Stomach (tissue), 4 donors: Measurements from ENCODE around the gene MTCH1.

Experiments used
- POLR2A ChIP-seq, 4 donors: fragments of 450-650 bp; IDR thresholded peaks; one replicate each; pipeline ENCODE4 v1.6.1; 2016; ENCODE audit warnings: antibody characterized with exemption in 4 of 4, control low read depth in 2 of 4, mild to moderate bottlenecking in 1 of 4, moderate library complexity in 1 of 4
- TF ChIP-seq, protein P1 (sequence below), 7 experiments: fragments of 450-650 bp in 4 of 7; fragments of 200-600 bp in 3 of 7; sonication (generic) in 3 of 7; IDR thresholded peaks; one replicate each; pipeline ENCODE4 v1.5.1; 2016 to 2019; ENCODE audit warnings: antibody characterized with exemption in 7 of 7, control low read depth in 2 of 7, mild to moderate bottlenecking in 1 of 7

GRCh38 chr6:37014667-37015066 lies 28.7 kb upstream of the MTCH1 start:
- TF ChIP-seq, protein P1, sequence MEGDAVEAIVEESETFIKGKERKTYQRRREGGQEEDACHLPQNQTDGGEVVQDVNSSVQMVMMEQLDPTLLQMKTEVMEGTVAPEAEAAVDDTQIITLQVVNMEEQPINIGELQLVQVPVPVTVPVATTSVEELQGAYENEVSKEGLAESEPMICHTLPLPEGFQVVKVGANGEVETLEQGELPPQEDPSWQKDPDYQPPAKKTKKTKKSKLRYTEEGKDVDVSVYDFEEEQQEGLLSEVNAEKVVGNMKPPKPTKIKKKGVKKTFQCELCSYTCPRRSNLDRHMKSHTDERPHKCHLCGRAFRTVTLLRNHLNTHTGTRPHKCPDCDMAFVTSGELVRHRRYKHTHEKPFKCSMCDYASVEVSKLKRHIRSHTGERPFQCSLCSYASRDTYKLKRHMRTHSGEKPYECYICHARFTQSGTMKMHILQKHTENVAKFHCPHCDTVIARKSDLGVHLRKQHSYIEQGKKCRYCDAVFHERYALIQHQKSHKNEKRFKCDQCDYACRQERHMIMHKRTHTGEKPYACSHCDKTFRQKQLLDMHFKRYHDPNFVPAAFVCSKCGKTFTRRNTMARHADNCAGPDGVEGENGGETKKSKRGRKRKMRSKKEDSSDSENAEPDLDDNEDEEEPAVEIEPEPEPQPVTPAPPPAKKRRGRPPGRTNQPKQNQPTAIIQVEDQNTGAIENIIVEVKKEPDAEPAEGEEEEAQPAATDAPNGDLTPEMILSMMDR (IDR thresholded peaks at IDR 0.05) = no peak
- no peak for TF ChIP-seq POLR2A (IDR thresholded peaks at IDR 0.05)
